22Rv1 (cell line): Measurements from ENCODE around the gene CRB1.

ENCODE experiments used
- H3K27ac ChIP-seq: fragments of 450-650 bp; 2 replicates; pipeline ENCODE4 v1.5.1; 2017
- ZFX ChIP-seq: fragments of 450-650 bp; IDR thresholded peaks from 2 replicates; pipeline ENCODE4 v1.6.1; 2017; ENCODE audit warnings: antibody characterized with exemption, borderline replicate concordance
- TF ChIP-seq, protein P1 (sequence below): fragments of 450-650 bp; IDR thresholded peaks from 2 replicates; pipeline ENCODE4 v1.5.1; 2017; ENCODE audit warnings: mild to moderate bottlenecking

Gene CRB1

DNA sequence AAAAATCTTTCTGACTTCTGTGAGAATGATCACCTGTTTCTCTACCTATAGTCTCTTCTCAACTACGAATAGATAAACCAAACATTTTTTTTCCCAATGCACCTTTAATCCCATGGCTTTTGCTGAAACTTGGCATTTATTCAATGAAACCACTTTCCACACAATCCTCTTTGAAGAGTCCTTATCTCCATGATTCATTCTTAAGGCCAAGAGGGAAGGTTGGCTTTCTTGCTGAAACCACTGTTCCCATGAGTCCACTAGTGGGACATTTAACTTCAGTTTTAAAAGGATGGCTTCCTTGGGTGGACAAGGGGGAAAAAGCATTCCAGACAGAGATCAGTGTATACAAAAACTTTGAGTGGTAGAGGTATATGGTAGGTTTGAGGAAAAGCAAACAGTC is 73.6 kb downstream of the CRB1 start:
- TF ChIP-seq, protein P1, sequence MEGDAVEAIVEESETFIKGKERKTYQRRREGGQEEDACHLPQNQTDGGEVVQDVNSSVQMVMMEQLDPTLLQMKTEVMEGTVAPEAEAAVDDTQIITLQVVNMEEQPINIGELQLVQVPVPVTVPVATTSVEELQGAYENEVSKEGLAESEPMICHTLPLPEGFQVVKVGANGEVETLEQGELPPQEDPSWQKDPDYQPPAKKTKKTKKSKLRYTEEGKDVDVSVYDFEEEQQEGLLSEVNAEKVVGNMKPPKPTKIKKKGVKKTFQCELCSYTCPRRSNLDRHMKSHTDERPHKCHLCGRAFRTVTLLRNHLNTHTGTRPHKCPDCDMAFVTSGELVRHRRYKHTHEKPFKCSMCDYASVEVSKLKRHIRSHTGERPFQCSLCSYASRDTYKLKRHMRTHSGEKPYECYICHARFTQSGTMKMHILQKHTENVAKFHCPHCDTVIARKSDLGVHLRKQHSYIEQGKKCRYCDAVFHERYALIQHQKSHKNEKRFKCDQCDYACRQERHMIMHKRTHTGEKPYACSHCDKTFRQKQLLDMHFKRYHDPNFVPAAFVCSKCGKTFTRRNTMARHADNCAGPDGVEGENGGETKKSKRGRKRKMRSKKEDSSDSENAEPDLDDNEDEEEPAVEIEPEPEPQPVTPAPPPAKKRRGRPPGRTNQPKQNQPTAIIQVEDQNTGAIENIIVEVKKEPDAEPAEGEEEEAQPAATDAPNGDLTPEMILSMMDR = no peak
- no peak for TF ChIP-seq ZFX
- no peak overlapping the region for H3K27ac ChIP-seq

DNA sequence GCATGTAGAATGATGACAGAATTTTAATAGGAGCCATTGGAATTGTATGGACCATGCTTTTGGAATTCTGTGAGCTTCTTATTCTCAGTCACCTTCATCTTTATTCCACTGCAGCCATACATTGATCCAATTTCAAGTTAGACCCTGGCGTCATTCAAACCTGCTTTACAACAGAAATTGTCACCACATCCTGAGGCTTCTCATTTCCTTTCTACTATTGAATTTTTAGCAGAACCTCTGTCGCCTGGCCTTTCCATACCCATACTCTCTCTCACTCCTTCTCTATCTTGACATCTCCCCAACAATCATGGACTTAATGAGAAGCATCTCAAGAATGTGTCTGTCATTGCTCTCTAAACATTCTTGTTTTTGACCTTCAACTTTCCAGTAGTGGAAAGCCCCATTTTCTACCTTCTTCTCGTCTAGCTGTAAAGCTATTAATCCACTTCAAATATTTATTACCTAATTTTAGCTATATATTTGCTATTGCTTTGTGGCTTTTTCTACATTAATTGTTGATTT is 74.1 kb downstream of the CRB1 start:
- H3K27ac ChIP-seq = no peak overlapping the region
- TF ChIP-seq, protein P1 = no peak
- no peak for TF ChIP-seq ZFX

DNA sequence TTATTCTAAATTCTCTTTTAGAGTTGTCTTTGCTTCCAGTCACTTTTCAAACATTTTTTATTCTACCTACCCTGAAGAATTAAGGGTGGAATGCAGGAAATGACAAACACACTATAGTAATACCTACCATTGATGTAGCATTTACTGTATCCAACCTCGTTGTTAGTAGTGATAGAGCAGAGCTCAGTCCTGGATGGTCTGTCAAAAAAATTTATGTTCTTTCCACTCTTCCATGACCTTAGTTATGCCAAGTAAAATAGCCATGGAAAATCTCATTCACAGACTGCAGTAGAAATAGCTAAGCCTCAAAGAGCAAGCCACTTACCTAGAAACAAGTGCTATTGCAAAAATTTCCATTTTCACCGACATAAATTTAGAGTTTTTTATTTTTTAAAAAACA is 74.6 kb downstream of the CRB1 start:
- no peak overlapping the region for H3K27ac ChIP-seq
- no peak for TF ChIP-seq ZFX
- TF ChIP-seq, protein P1 = no peak

DNA sequence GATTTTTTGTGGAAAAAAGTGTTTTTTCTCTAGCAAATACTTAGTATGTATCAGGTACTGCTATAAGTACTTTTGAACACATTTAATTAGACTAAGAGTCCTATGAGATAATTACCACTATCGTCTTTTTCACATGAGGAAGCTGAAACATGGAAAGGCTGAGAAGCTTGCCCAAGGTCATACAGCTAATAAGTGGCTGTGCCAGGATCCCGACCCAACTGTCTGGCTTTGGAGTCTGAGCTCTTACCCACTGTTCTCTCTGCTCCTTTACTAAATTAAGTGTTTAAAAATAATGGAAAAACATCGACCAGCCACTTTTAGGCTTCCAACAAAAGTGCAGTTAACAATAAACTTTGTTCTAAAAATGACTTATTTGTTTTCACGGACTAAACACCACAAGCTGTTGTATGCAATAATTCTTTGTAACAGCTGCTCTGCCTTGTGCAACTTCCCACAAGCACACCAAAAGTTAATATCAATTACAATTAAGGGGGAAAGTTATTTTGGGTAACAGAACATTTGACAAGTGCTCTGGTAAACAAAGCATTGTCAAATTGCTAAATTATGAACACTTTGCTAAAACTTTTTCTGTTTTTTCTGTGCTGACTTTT is 75.7 kb downstream of the CRB1 start:
- H3K27ac ChIP-seq = no peak overlapping the region
- TF ChIP-seq ZFX = no peak
- TF ChIP-seq, protein P1 = no peak

DNA sequence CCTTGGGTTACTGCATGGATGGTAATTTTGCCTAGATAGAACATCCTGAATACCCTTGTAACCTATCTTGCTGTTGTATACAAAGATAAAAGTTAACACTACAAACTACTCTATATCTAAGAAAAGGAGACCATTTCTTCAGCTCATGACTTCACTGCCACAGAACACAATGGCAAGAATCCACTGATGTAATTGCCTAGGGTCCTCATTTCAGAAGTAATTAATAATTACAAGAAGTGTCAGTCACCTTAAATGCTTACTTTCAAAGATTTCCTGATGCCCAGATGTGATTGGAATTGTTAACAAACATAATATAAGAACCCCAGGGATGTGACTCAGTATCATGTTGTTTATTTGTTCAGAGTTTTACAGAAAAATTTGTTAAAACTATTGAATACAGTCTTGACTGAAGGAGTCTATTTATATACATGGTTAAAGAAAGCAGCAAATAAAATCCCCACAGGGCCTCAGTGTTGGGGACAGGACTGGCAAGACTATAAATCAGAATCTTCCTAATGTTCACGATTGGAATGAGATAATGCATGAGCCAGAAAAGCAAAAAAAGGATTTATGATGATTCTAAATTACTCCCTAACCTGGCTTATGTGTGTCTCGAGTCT is 83.9 kb downstream of the CRB1 start:
- no peak for TF ChIP-seq ZFX
- TF ChIP-seq, protein P1 = no peak
- no peak overlapping the region for H3K27ac ChIP-seq

DNA sequence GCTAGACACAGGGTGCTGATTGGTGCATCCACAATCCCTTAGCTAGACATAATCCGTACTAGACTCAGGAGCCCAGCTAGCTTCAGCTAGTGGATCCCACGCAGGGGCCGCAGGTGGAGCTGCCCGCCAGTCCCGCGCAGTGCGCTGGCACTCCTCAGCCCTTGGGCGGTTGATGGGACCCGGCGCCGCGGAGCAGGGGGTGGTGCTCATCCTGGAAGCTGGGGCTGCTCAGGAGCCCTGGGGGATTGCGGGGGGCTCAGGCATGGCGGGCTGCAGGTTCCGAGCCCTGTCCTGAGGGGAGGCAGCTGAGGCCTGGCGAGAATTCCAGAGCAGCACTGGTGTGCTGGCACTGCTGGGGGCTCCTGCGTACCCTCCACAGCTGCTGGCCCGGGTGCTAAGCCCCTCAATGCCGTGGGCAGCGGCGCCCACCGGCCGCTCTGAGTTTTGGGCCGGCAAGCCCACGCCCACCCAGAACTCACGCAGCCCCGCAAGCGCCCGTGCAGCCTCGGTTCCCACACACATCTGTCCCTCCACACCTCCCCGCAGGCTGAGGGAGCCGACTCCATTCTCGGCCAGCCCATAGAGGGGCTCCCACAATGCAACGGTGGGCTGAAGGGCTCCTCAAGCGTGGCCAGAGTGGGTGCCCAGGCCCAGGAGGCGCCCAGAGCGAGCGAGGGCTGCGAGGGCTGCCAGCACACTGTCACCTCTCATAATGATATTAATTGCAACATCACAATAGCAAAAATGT is 87.4 kb downstream of the CRB1 start:
- no peak for TF ChIP-seq ZFX
- TF ChIP-seq, protein P1 = no peak
- no peak overlapping the region for H3K27ac ChIP-seq
